Endothelial cell of coronary artery (primary cell): ENCODE data around the gene VPS41. TPM values are rescaled to one million over a fixed set of nuclear protein-coding genes. Genes with fewer than 3 reads are reported as not detected.

Source experiments
- total RNA-seq: library from RNA; depleted of rRNA; stranded (reverse); fragments of >200 nt; gene quantifications from 2 replicates; pipeline ENCODE4 v1.2.3, GENCODE V29; 2014

The VPS41 gene
- 38.4 and 49.0 TPM in 2 replicates for total RNA-seq

GRCh38 chr7:38908759-38909335, at the start of gene VPS41:
Gene VPS41 (minus strand): TSS chr7:38909191. CDS start chr7:38909174, 17 bp downstream.

Other genes starting within 250 kb of the VPS41 start
- gene POU6F2, start 68.7 kb upstream of the VPS41 start, total RNA-seq = not detected in 2 replicates